Measurements from ENCODE around the gene SLFN14. TPM values are rescaled to one million over a fixed set of nuclear protein-coding genes. Genes with fewer than 3 reads are reported as not detected.

Gene SLFN14
- total and polyA plus RNA-seq, 8 donors: not detected

DNA sequence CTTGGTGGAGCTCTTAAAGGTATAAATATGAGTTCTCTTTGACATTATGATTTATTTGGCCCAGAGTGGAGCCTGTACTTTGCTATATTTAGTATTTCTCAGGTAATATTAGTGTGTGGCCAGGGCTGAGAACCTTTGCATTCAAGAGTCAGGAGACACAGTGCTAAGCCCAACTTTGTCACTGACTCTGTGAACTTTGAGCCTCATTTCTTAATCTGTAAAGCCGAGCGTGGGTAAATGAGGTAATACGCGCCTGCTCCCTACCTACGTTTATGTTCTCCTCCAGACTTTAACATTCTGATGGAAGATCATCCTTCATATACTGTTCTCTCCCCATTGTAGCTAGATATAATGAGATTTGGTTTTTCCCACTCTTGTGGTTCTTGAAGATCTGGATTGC lies 37.0 kb upstream of the SLFN14 start:
- TF ChIP-seq, protein P1, sequence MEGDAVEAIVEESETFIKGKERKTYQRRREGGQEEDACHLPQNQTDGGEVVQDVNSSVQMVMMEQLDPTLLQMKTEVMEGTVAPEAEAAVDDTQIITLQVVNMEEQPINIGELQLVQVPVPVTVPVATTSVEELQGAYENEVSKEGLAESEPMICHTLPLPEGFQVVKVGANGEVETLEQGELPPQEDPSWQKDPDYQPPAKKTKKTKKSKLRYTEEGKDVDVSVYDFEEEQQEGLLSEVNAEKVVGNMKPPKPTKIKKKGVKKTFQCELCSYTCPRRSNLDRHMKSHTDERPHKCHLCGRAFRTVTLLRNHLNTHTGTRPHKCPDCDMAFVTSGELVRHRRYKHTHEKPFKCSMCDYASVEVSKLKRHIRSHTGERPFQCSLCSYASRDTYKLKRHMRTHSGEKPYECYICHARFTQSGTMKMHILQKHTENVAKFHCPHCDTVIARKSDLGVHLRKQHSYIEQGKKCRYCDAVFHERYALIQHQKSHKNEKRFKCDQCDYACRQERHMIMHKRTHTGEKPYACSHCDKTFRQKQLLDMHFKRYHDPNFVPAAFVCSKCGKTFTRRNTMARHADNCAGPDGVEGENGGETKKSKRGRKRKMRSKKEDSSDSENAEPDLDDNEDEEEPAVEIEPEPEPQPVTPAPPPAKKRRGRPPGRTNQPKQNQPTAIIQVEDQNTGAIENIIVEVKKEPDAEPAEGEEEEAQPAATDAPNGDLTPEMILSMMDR (IDR thresholded peaks at IDR 0.05): no peak
- no peak for FAIRE-seq

DNA sequence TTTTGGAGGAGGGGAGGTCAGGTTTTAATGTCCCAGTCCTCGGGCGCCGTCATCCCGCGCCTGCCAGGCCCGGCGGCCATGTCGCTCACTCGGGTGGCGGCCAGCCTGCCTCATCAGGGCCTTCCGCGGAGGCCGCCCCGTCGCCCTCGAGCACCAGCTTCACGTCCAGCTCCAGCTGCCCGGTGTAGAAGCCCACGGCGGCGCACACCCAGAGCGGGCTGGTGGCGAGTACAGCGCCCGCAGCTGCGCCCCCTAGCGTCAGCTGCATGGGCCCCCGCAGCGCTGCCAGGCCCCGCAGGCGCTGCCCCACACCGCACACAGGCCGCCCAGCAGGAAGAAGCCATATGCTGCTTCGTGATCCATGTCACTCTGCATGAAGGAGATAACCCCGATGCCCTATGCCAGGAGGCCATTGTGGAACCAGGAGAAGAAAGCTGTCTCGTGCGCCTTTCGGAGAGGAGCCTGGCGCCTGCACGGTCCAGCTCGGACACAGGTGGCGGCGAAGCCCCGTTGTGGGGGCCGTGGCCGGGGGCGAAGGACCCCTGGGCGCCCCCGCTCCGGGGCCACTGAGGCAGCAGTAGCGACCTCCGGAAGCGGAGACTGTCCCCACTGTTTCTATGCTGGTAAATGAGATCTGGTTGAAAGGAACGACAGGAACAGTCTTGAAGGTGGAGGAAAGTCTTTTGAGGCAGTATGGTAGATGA lies 36.1 kb upstream of the SLFN14 start:
- peaks cover 0 to 18% (median 4%) of the 10 kb centered on the region in 3 donors for H3K36me3 ChIP-seq
- intact Hi-C loops (cut with DNase I): no loop called here
- no peaks in the 10 kb centered on the region for H3K27me3 ChIP-seq
- TF ChIP-seq, protein P1 (IDR thresholded peaks at IDR 0.05): no peak
- no peak overlapping the region for H3K27ac ChIP-seq
- no peak overlapping the region for H3K4me3 ChIP-seq
- DNase-seq (peak in 1 of 6 donors; percentile 27), FAIRE-seq (no peak), ATAC-seq (peak in 1 of 4 donors; percentile 11)
- no peaks in the 10 kb centered on the region for H3K9me3 ChIP-seq
- 89 to 90% methylated on average over 54 of the region's 54 CpGs for WGBS, 2 donors
- H3K4me1 ChIP-seq: peaks cover 0 to 3% (median 0%) of the 10 kb centered on the region in 3 donors

More for the DNA sequence above, 37.0 kb upstream of the SLFN14 start:
- DNase-seq: no peak
- no peaks in the 10 kb centered on the region for H3K9me3 ChIP-seq
- no peaks in the 10 kb centered on the region for H3K4me1 ChIP-seq
- 65 to 69% methylated on average over 5 of the region's 5 CpGs for WGBS, 2 donors
- ATAC-seq: no peak
- peaks cover 0 to 18% (median 4%) of the 10 kb centered on the region in 3 donors for H3K36me3 ChIP-seq
- intact Hi-C loops (cut with DNase I): no loop called here
- no peak overlapping the region for H3K27ac ChIP-seq
- no peak overlapping the region for H3K4me3 ChIP-seq
- no peaks in the 10 kb centered on the region for H3K27me3 ChIP-seq

DNA sequence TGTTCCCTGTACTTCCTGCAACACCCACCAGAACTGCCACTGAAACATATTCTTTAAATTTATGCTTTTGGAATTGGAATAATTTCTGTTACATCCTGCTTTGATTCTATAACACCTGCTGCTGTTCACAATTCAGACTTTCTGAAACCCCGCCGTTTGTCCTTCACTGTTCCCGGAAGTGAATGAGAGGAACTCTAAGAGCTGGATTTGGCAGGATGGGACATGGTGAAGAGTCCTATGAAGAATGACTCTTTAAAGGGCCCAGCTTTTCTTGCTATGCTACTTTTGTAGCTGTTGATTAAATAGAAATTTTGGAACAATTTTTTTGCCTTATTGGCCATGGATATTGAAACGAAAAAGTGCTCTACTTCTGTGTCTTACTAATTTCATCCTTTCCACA lies 35.5 kb upstream of the SLFN14 start:
- no peak for FAIRE-seq
- no peaks in the 10 kb centered on the region for H3K27me3 ChIP-seq
- peaks cover 0 to 18% (median 4%) of the 10 kb centered on the region in 3 donors for H3K36me3 ChIP-seq
- no peak for ATAC-seq
- TF ChIP-seq, protein P1 (IDR thresholded peaks at IDR 0.05): no peak
- H3K4me1 ChIP-seq: peaks cover 0 to 4% (median 0%) of the 10 kb centered on the region in 3 donors
- no peak for DNase-seq
- intact Hi-C loops (cut with DNase I): no loop called here
- no peaks in the 10 kb centered on the region for H3K9me3 ChIP-seq
- no peak overlapping the region for H3K27ac ChIP-seq
- 78 to 82% methylated on average over 4 of the region's 4 CpGs for WGBS, 2 donors
- H3K4me3 ChIP-seq: no peak overlapping the region

DNA sequence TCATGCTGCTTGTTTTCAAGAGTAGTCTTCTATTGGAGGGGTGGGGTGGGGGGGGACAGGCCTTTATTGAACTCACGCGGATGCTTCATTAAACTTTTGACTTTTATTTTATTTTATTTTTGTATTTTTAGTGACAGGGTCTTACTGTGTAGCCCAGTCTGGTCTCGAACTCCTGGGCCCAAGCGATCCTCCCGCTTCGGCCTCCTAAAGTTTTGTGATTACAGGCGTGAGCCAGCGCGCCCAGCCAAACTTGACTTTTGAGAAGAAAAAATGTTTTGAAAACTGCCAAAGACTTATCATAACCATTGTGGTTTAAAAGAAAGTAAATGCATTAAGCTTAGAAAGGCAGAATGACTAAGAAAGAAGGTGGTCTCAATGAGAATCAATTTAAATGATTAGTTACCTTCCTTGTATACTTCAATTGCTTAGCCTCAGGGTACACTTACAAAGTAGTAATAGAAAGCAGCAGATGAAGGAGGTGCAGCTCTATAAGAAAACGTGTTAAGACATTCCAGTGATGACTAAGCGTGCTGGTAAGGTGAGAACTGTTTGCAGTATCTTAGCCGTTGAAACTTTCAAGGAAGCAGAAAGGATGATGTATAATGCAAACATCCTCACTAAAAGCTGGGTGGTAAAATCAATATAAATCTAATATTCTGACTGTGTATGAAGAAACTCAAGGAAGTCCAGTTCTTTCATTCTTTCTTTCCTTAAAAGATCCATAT lies 27.7 kb upstream of the SLFN14 start:
- WGBS, 2 donors: 71% methylated on average over 12 of the region's 12 CpGs
- TF ChIP-seq, protein P1 (IDR thresholded peaks at IDR 0.05): no peak
- FAIRE-seq (no peak), ATAC-seq (peak in 2 of 4 donors; percentile 8 to 34), DNase-seq (no peak)
- no peak overlapping the region for H3K27ac ChIP-seq
- intact Hi-C loops (cut with DNase I): no loop called here
- no peaks in the 10 kb centered on the region for H3K27me3 ChIP-seq
- H3K9me3 ChIP-seq: no peaks in the 10 kb centered on the region
- H3K4me3 ChIP-seq: peak overlapping the region in 2 of 4 donors; percentile 72 to 83
- H3K4me1 ChIP-seq: peaks cover 13 to 20% (median 14%) of the 10 kb centered on the region in 3 donors
- H3K36me3 ChIP-seq: no peaks in the 10 kb centered on the region
